HCT116 (cell line): ENCODE results near the gene DOCK1. TPM values are rescaled to one million over a fixed set of nuclear protein-coding genes. Genes with fewer than 3 reads are reported as not detected.

ENCODE experiments used
- ATAC-seq: fragments of 200-7000 bp; cut with Tn5 transposase; 2 replicates; pipeline ENCODE4 v1.9.1; 2020; ENCODE audit warnings: mild to moderate bottlenecking, moderate library complexity
- BruUV-seq: library from RNA; stranded (reverse); fragments of 400-500 nt; replicated peaks from 2 replicates; lab custom pipeline; 2021; lab: Mats Ljungman, UMichigan
- CTCF ChIA-PET: fragments of 300-600 bp; sonication (Branson Sonifier 250); formaldehyde crosslinking; loops from one replicate; lab custom pipeline; 2021; ENCODE audit warnings: antibody characterized with exemption; lab: Charles Lee
- POLR2A ChIA-PET: fragments of 300-600, 350-600 bp; sonication (Branson Sonifier 250); formaldehyde crosslinking; loops from one replicate; lab custom pipeline; 2021; ENCODE audit warnings: antibody characterized with exemption; lab: Charles Lee
- RAD21 ChIA-PET, 2 experiments: fragments of 300-600 bp; sonication (Branson Sonifier 250); formaldehyde crosslinking; loops; one replicate each; lab custom pipeline; 2023; ENCODE audit warnings: low total read pairs in 2 of 2; ENCODE audit not compliant: uncharacterized antibody in 2 of 2, unreplicated experiment in 2 of 2, low non-redundant PET in 1 of 2; lab: Charles Lee
- DNase-seq: peaks from one replicate; pipeline ENCODE4 v3.0.0-alpha.2; 2010; ENCODE audit warnings: low read depth, low spot score
- H2AFZ ChIP-seq: fragments of 200-600 bp; shearing (Covaris generic), sonication (generic); 2 replicates; pipeline ENCODE4 v1.6.1; 2017; ENCODE audit warnings: low read depth, mixed run types, mixed read lengths, antibody characterized with exemption, low read length; ENCODE audit not compliant: poor library complexity, severe bottlenecking
- H3K27ac ChIP-seq: 2 replicates; pipeline ENCODE4 v1.5.1; 2012; ENCODE audit warnings: low read depth, low read length
- H3K27me3 ChIP-seq: fragments of 200-600 bp; sonication (generic); 2 replicates; pipeline ENCODE4 v1.6.1; 2016; ENCODE audit warnings: mixed run types, low read length, mixed read lengths; ENCODE audit not compliant: insufficient read depth
- H3K36me3 ChIP-seq, 2 experiments: fragments of 200-500 bp in 1 of 2; fragments of 200-600 bp in 1 of 2; sonication (Bioruptor generic) in 1 of 2; sonication (generic) in 1 of 2; 2 replicates each; pipeline versions ENCODE4 v1.5.1 to v1.6.1; 2014 to 2016; ENCODE audit warnings: low read length in 2 of 2, inconsistent platforms in 1 of 2, mixed read lengths in 1 of 2, mixed run types in 1 of 2; ENCODE audit not compliant: insufficient read depth in 2 of 2, control insufficient read depth in 1 of 2
- H3K4me1 ChIP-seq, 2 experiments: fragments of 200-600 bp in 1 of 2; sonication (generic) in 1 of 2; 2 replicates each; pipeline versions ENCODE4 v1.5.1 to v1.6.1; 2012 to 2017; ENCODE audit warnings: low read length in 2 of 2, inconsistent platforms in 1 of 2, mild to moderate bottlenecking in 1 of 2, mixed read lengths in 1 of 2, mixed run types in 1 of 2, moderate library complexity in 1 of 2; ENCODE audit not compliant: insufficient read depth in 2 of 2, control insufficient read depth in 1 of 2
- H3K4me2 ChIP-seq: fragments of 200-600 bp; sonication (generic); 2 replicates; pipeline ENCODE4 v1.6.1; 2017; ENCODE audit warnings: mixed run types, low read length, mixed read lengths
- H3K4me3 ChIP-seq, 2 experiments: fragments of 200-600 bp in 1 of 2; sonication (generic) in 1 of 2; replicated peaks in 1 of 2; 2 replicates each; pipeline ENCODE4 v1.5.1; 2011 to 2016; ENCODE audit warnings: low read length in 2 of 2, control low read depth in 1 of 2, low read depth in 1 of 2, mild to moderate bottlenecking in 1 of 2, mixed read lengths in 1 of 2, mixed run types in 1 of 2
- H3K79me2 ChIP-seq: fragments of 200-600 bp; sonication (generic); 2 replicates; pipeline ENCODE4 v1.6.1; 2017; ENCODE audit warnings: mild to moderate bottlenecking, mixed run types, low read length, moderate library complexity, mixed read lengths; ENCODE audit not compliant: insufficient read depth
- H3K9ac ChIP-seq: fragments of 200-600 bp; sonication (generic); 2 replicates; pipeline ENCODE4 v1.6.1; 2016; ENCODE audit warnings: low read length, mixed read lengths
- H3K9me2 ChIP-seq: fragments of 200-600 bp; sonication (generic), shearing (Covaris generic); 2 replicates; pipeline ENCODE4 v1.6.1; 2017; ENCODE audit warnings: mixed run types, mild to moderate bottlenecking, moderate library complexity; ENCODE audit not compliant: insufficient read depth
- H3K9me3 ChIP-seq, 2 experiments: fragments of 200-500 bp in 1 of 2; fragments of 200-600 bp in 1 of 2; sonication (Bioruptor generic) in 1 of 2; sonication (generic) in 1 of 2; 2 replicates each; pipeline ENCODE4 v1.6.1; 2014 to 2017; ENCODE audit warnings: low read length in 2 of 2, mixed read lengths in 2 of 2, inconsistent platforms in 1 of 2, low read depth in 1 of 2, mild to moderate bottlenecking in 1 of 2, mixed run types in 1 of 2, moderate library complexity in 1 of 2; ENCODE audit not compliant: control insufficient read depth in 1 of 2, insufficient read depth in 1 of 2
- H4K20me1 ChIP-seq: fragments of 200-600 bp; sonication (generic), shearing (Covaris generic); 2 replicates; pipeline ENCODE4 v1.6.1; 2017; ENCODE audit warnings: mixed run types, mild to moderate bottlenecking, moderate library complexity; ENCODE audit not compliant: insufficient read depth
- ATF3 ChIP-seq: IDR thresholded peaks from 2 replicates; pipeline ENCODE4 v1.6.1; 2012
- CBX3 ChIP-seq: IDR thresholded peaks from 2 replicates; pipeline ENCODE4 v1.6.1; 2012; ENCODE audit warnings: low read depth
- EZH2 ChIP-seq: fragments of 200-600 bp; sonication (generic); IDR thresholded peaks from 2 replicates; pipeline ENCODE4 v1.6.1; 2017; ENCODE audit warnings: antibody characterized with exemption, mixed run types
- EZH2phosphoT487 ChIP-seq: fragments of 200-600 bp; IDR thresholded peaks from 2 replicates; pipeline ENCODE4 v1.6.1; 2018; ENCODE audit warnings: antibody characterized with exemption, borderline replicate concordance
- FOSL1 ChIP-seq: IDR thresholded peaks from 2 replicates; pipeline ENCODE4 v1.6.1; 2012; ENCODE audit warnings: low read depth
- JUND ChIP-seq: IDR thresholded peaks from 2 replicates; pipeline ENCODE4 v1.6.1; 2012
- POLR2A ChIP-seq: IDR thresholded peaks from 2 replicates; pipeline ENCODE4 v1.7.0; 2011; ENCODE audit warnings: borderline replicate concordance; ENCODE audit not compliant: insufficient read depth, insufficient read length; ENCODE audit errors: extremely low read depth
- POLR2AphosphoS5 ChIP-seq: IDR thresholded peaks from 2 replicates; pipeline ENCODE4 v1.6.1; 2011; ENCODE audit warnings: mild to moderate bottlenecking, low read depth, low read length, moderate library complexity
- RAD21 ChIP-seq: IDR thresholded peaks from 2 replicates; pipeline ENCODE4 v1.6.1; 2012; ENCODE audit warnings: low read depth, mild to moderate bottlenecking
- SIN3A ChIP-seq: IDR thresholded peaks from 2 replicates; pipeline ENCODE4 v1.6.1; 2012; ENCODE audit warnings: low read depth
- SP1 ChIP-seq: IDR thresholded peaks from 2 replicates; pipeline ENCODE4 v1.6.1; 2012; ENCODE audit warnings: low read depth
- SRF ChIP-seq: IDR thresholded peaks from 2 replicates; pipeline ENCODE4 v1.6.1; 2012; ENCODE audit warnings: low read depth
- ZNF274 ChIP-seq: fragments of 200-500 bp; sonication (Bioruptor generic); IDR thresholded peaks from 2 replicates; pipeline ENCODE4 v1.6.1; 2014; ENCODE audit warnings: mild to moderate bottlenecking, low read depth, low read length, inconsistent platforms
- intact Hi-C: fragments of 100-400 bp; cut with micrococcal nuclease; formaldehyde crosslinking; loops from 2 replicates; pipeline ENCODE4 v1.10.0; 2022
- total RNA-seq: library from RNA; stranded (reverse); gene quantifications from one replicate; pipeline ENCODE4 v1.2.1, GENCODE V29; 2021; ENCODE audit not compliant: unreplicated experiment
- TF ChIP-seq, protein P1 (sequence below): IDR thresholded peaks from 2 replicates; pipeline ENCODE4 v1.6.1; 2011; ENCODE audit warnings: mild to moderate bottlenecking, low read length, moderate library complexity; ENCODE audit not compliant: insufficient replicate concordance; ENCODE audit errors: extremely low read depth
- TF ChIP-seq, protein P2 (sequence below): IDR thresholded peaks from 2 replicates; pipeline ENCODE4 v1.6.1; 2012

Gene DOCK1
- total RNA-seq, 1 experiment from 2014 or later, result 46.5 TPM

DNA sequence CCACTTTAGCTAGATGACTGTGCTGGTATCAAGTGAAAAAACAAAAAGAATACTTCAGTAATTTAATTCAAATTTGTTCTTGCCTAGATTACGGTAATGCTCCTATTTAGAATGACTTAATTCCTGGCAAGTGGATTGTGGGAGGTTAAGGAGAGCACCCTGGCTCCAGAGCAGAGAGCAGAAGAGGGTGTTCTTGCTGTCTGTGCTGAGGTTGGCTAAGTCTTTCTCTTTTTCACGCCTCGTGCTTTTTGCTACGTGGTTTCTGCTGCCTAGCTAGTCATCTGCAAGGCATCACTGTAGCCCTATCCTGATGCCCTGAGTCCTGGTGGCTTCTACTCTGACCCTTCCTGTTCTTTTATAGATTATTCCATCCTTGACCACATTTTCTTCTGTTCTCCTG lies 189.8 kb downstream of the DOCK1 start (continued):
- TF ChIP-seq, protein P1, sequence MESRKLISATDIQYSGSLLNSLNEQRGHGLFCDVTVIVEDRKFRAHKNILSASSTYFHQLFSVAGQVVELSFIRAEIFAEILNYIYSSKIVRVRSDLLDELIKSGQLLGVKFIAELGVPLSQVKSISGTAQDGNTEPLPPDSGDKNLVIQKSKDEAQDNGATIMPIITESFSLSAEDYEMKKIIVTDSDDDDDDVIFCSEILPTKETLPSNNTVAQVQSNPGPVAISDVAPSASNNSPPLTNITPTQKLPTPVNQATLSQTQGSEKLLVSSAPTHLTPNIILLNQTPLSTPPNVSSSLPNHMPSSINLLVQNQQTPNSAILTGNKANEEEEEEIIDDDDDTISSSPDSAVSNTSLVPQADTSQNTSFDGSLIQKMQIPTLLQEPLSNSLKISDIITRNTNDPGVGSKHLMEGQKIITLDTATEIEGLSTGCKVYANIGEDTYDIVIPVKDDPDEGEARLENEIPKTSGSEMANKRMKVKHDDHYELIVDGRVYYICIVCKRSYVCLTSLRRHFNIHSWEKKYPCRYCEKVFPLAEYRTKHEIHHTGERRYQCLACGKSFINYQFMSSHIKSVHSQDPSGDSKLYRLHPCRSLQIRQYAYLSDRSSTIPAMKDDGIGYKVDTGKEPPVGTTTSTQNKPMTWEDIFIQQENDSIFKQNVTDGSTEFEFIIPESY, result no peak
- no peak for TF ChIP-seq POLR2AphosphoS5
- TF ChIP-seq, protein P2, sequence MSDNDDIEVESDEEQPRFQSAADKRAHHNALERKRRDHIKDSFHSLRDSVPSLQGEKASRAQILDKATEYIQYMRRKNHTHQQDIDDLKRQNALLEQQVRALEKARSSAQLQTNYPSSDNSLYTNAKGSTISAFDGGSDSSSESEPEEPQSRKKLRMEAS, result no peak

DNA sequence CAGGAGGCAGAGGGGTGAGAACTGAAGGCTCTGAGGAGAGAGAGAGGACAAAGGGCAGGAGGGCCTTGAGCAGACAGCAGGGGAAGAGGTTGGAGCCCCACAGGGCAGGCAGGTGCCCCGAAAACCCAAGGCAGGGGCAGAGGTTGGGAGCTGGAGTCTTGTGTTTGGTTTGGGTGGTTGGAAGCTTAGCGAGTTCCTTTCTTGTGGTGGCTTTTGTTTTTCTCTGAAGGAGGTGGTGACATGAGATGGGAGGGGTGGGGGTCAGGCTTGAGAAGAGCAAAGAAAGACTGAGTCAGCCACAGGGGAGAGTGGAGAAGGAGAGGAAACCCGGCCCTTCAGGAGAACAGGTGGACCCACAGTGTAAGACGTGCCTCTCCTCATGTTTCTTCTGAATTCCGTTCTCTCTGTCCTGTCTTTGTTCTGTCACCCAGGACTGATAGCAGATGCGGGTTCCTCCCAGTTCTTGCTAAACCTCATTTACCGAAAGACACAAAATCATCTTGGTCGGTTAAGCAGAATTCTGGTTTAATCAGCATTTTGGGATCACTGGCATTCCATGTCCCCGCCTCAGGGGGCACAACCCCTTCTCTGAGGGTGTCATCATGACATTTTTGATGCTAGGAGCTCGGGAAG lies 195.9 kb downstream of the DOCK1 start:
- no peak; the same call in none of the 2 replicates for ATAC-seq
- ChIA-PET POLR2A (no interaction called here), RAD21 (no interaction called here), CTCF (no interaction called here)
- Histone ChIP-seq H3K9me3 (no peaks in the 10 kb centered on the region), H3K4me1 (no peaks in the 10 kb centered on the region), H3K36me3 (no peaks in the 10 kb centered on the region), H3K27ac (no peak overlapping the region), H3K79me2 (no peaks in the 10 kb centered on the region), H3K9me2 (no peaks in the 10 kb centered on the region), H3K27me3 (no peaks in the 10 kb centered on the region), H3K4me2 (no peak overlapping the region), H4K20me1 (no peaks in the 10 kb centered on the region), H3K4me3 (no peak overlapping the region), H2AFZ (no peak overlapping the region), H3K9ac (no peak overlapping the region)
- intact Hi-C loops, result no loop called here
- TF ChIP-seq RAD21, result no peak
- TF ChIP-seq ZNF274, result no peak
- TF ChIP-seq SIN3A, result no peak
- TF ChIP-seq POLR2A, result no peak
- no peak for TF ChIP-seq SRF
- TF ChIP-seq EZH2phosphoT487, result no peak
- no peak for TF ChIP-seq CBX3
- TF ChIP-seq ATF3, result no peak
- TF ChIP-seq EZH2, result no peak
- no peak for TF ChIP-seq FOSL1
- TF ChIP-seq JUND, result no peak
- TF ChIP-seq SP1, result no peak
- TF ChIP-seq, protein P1, result no peak
- no TSS peak for BruUV-seq
- no peak for DNase-seq
